ENCODE data around the gene ACSM4. TPM values are rescaled to one million over a fixed set of nuclear protein-coding genes. Genes with fewer than 3 reads are reported as not detected.

The ACSM4 gene
- total and polyA plus RNA-seq, 2 of the 8 experiments (the other 6 are each of a cell fraction or from before 2014, with no cell fraction given) = not detected

DNA sequence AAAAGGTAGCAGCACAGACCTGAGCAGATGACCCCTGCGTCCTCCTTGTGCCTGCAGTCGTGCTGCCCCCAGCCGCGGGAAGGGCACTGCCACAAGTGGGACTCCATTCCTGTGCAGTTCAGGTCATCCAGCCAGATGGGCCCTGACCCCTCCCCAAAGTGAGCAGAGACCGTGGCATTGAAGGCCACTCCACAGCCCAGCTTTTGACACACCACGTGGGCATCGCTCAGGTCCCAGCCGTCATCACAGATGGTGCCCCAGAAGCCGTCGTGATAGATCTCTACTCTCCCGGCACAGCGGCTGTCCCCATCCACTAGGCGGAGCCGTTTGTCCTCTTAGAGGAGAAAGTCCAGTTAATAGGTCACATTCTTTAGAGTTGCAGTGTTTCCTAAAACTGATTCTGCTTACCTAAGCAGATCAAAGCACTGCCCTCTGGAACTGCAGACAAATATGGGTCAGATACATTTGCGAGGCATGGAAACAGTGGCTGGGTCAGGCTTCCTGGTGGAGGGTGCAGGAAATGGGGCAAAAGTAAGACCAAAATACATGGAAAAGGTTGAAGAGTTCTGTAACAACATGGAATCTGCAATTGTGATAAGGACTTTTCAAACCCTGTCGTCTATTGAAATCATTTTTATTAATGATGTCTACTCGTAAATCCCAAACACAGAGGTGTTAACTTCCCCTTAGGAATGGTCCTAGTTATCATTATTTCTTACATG is 70.7 kb downstream of the ACSM4 start (continued):
- TF ChIP-seq JUN (IDR thresholded peaks at IDR 0.05; ENCODE audit: low read depth, low read length) = no peak
- no peak for TF ChIP-seq CHD2 (IDR thresholded peaks at IDR 0.05; ENCODE audit: low read length)
- TF ChIP-seq NANOG (IDR thresholded peaks at IDR 0.05; ENCODE audit: insufficient read depth, low read depth, low read length, poor library complexity, severe bottlenecking) = no peak
- no peak for TF ChIP-seq TAF1 (IDR thresholded peaks at IDR 0.05; ENCODE audit: low read depth, low read length)
- TF ChIP-seq BRCA1 (IDR thresholded peaks at IDR 0.05; ENCODE audit: low read depth, low read length) = no peak
- no peak for TF ChIP-seq POU5F1 (IDR thresholded peaks at IDR 0.05; ENCODE audit: low read depth, low read length)

Measured in H1 (cell line).